Mononuclear cell (primary cell): ENCODE results near the gene BPIFB3. TPM values are rescaled to one million over a fixed set of nuclear protein-coding genes. Genes with fewer than 3 reads are reported as not detected.
"Not testable (repeated sequence)": the region's sequence is repeated elsewhere in the genome, so short reads cannot be mapped to it uniquely, and the experiment has no call there.

ENCODE experiments used
- H3K27me3 ChIP-seq: 2 replicates; pipeline ENCODE4 v1.6.0; 2011; ENCODE audit warnings: low read length, control low read depth; ENCODE audit not compliant: insufficient read depth
- H3K4me1 ChIP-seq: 2 replicates; pipeline ENCODE4 v1.5.1; 2011; ENCODE audit warnings: mild to moderate bottlenecking, low read length, control low read depth; ENCODE audit not compliant: insufficient read depth
- H3K4me3 ChIP-seq: 2 replicates; pipeline ENCODE4 v1.5.1; 2011; ENCODE audit warnings: mild to moderate bottlenecking, low read length, moderate library complexity
- H3K9me3 ChIP-seq: 2 replicates; pipeline ENCODE4 v1.5.1; 2011; ENCODE audit warnings: low read depth, mild to moderate bottlenecking, control low read depth, low read length
- total RNA-seq: library from RNA; depleted of rRNA; stranded (reverse); fragments of >200 nt; gene quantifications from one replicate; pipeline ENCODE4 v1.2.3, GENCODE V29; 2012

The BPIFB3 gene
- total RNA-seq, 1 donor = not detected

DNA sequence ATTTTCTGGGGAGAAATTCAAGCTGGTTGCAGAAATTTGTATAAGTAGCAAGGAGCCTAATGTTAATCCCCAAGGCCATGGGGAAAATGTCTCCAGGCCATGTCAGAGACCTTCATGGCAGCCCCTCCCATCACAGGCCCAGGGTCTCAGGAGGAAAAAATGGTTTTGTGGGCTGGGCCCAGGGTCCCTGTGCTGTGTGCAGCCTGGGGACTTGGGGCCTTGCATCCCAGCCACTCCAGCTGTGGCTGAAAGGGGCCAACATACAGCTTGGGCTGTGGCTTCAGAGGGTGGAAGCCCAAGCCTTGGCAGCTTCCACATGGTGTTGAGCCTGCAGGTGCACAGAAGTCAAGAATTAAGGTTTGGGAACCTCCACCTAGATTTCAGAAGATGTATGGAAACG, 68.6 kb downstream of the BPIFB3 start:
- H3K4me1 ChIP-seq, H3K4me3 ChIP-seq, H3K27me3 ChIP-seq, H3K9me3 ChIP-seq: not testable (repeated sequence)

Other genes with a start within 250 kb of the BPIFB3 start
- gene MAPRE1, start 233.9 kb upstream of the BPIFB3 start, total RNA-seq = 151 TPM
- gene EFCAB8, start 195.0 kb upstream of the BPIFB3 start, total RNA-seq = 0.73 TPM
- not detected for gene SUN5, start 49.5 kb upstream of the BPIFB3 start, total RNA-seq
- not detected for gene BPIFB2, start 46.2 kb upstream of the BPIFB3 start, total RNA-seq
- gene BPIFB6, start 22.3 kb upstream of the BPIFB3 start, total RNA-seq = not detected
- not detected for gene BPIFB4, start 25.7 kb downstream of the BPIFB3 start, total RNA-seq
- gene BPIFA2, start 114.3 kb downstream of the BPIFB3 start, total RNA-seq = not detected
- not detected for gene BPIFA3, start 163.4 kb downstream of the BPIFB3 start, total RNA-seq
- not detected for gene BPIFA1, start 182.1 kb downstream of the BPIFB3 start, total RNA-seq
- not detected for gene BPIFB1, start 229.3 kb downstream of the BPIFB3 start, total RNA-seq